GM12878 (cell line): ENCODE data around the gene KCNJ16. TPM values are rescaled to one million over a fixed set of nuclear protein-coding genes. Genes with fewer than 3 reads are reported as not detected.

Experiments used
- ATAC-seq: fragments of 200-7000 bp; cut with Tn5 transposase; 3 replicates; pipeline ENCODE4 v1.9.1; 2020; ENCODE audit warnings: mild to moderate bottlenecking, moderate library complexity
- BruUV-seq: library from RNA; stranded (reverse); fragments of 400-500 nt; replicated peaks from 2 replicates; lab custom pipeline; 2021; lab: Mats Ljungman, UMichigan
- CTCF ChIA-PET: fragments of 300-600 bp; sonication (Branson Sonifier 250); formaldehyde crosslinking; extraction: SDS; loops from one replicate; lab custom pipeline; 2021; ENCODE audit warnings: inconsistent platforms; lab: Yijun Ruan, JAX
- POLR2A ChIA-PET: fragments of 350-600 bp; formaldehyde crosslinking; extraction: SDS; loops from one replicate; lab custom pipeline; 2021; ENCODE audit warnings: inconsistent platforms; lab: Charles Lee
- RAD21 ChIA-PET: fragments of 300-600 bp; sonication (Branson Sonifier 250); formaldehyde crosslinking; loops from one replicate; lab custom pipeline; 2023; ENCODE audit warnings: antibody characterized with exemption; ENCODE audit not compliant: unreplicated experiment; lab: Charles Lee
- SMC1A ChIA-PET: fragments of 300-600 bp; sonication (Branson Sonifier 250); formaldehyde crosslinking; loops from one replicate; lab custom pipeline; 2023; ENCODE audit not compliant: unreplicated experiment, uncharacterized antibody; lab: Charles Lee
- DNase-seq: peaks from one replicate; pipeline ENCODE4 v3.0.0-alpha.2; 2011; ENCODE audit warnings: low read depth, low spot score
- FAIRE-seq: peaks from 3 replicates; lab custom pipeline; 2011; peaks lifted over from hg19 to GRCh38; lab: Jason Lieb, UNC
- H2AFZ ChIP-seq: 2 replicates; pipeline ENCODE4 v1.6.0; 2011; ENCODE audit warnings: low read depth, low read length, control low read depth; ENCODE audit not compliant: control insufficient read depth
- H3K27ac ChIP-seq: 2 replicates; pipeline ENCODE4 v1.5.1; 2011; ENCODE audit warnings: control low read depth; ENCODE audit not compliant: control insufficient read depth, insufficient read depth
- H3K27me3 ChIP-seq, 2 experiments: replicated peaks in 1 of 2; 2 replicates each; pipeline versions ENCODE4 v1.6.0 to v1.6.1; 2011; ENCODE audit warnings: low read length in 1 of 2; ENCODE audit not compliant: control insufficient read depth in 2 of 2, insufficient read depth in 2 of 2
- H3K36me3 ChIP-seq, 2 experiments: 2 replicates each; pipeline ENCODE4 v1.5.1; 2011; ENCODE audit warnings: low read length in 1 of 2; ENCODE audit not compliant: control insufficient read depth in 2 of 2, insufficient read depth in 2 of 2
- H3K4me1 ChIP-seq: 2 replicates; pipeline ENCODE4 v1.6.1; 2011; ENCODE audit warnings: mild to moderate bottlenecking, low read length, moderate library complexity, mixed read lengths; ENCODE audit not compliant: control insufficient read depth, insufficient read depth
- H3K4me2 ChIP-seq: 2 replicates; pipeline ENCODE4 v1.6.0; 2011; ENCODE audit warnings: control low read depth; ENCODE audit not compliant: control insufficient read depth, insufficient read depth
- H3K4me3 ChIP-seq: fragments of 200-600 bp; sonication (generic); 2 replicates; pipeline ENCODE4 v1.5.1; 2016
- H3K79me2 ChIP-seq: 2 replicates; pipeline ENCODE4 v1.6.0; 2011; ENCODE audit warnings: low read length; ENCODE audit not compliant: control insufficient read depth, insufficient read depth
- H3K9ac ChIP-seq: 2 replicates; pipeline ENCODE4 v1.8.0; 2011; ENCODE audit warnings: low read length, control low read depth, mixed read lengths; ENCODE audit not compliant: control insufficient read depth, insufficient read depth
- H3K9me3 ChIP-seq: replicated peaks from 3 replicates; pipeline ENCODE4 v1.5.1; 2011; ENCODE audit warnings: mild to moderate bottlenecking, low read length; ENCODE audit not compliant: control insufficient read depth, insufficient read depth
- H4K20me1 ChIP-seq: 2 replicates; pipeline ENCODE4 v1.6.0; 2011; ENCODE audit not compliant: control insufficient read depth, insufficient read depth
- ATF2 ChIP-seq: IDR thresholded peaks from 2 replicates; pipeline ENCODE4 v1.6.1; 2012; ENCODE audit warnings: low read length, inconsistent platforms
- ATF7 ChIP-seq: fragments of 450-650 bp; IDR thresholded peaks from 2 replicates; pipeline ENCODE4 v1.6.1; 2016; ENCODE audit warnings: low read depth, mild to moderate bottlenecking
- CBFB ChIP-seq: IDR thresholded peaks from 2 replicates; pipeline ENCODE4 v1.6.1; 2016; ENCODE audit warnings: antibody characterized with exemption, low read depth
- CHD1 ChIP-seq: IDR thresholded peaks from 2 replicates; pipeline ENCODE4 v1.6.1; 2012; ENCODE audit warnings: low read depth, low read length, improper control_type of control experiment
- CHD2 ChIP-seq: IDR thresholded peaks from 2 replicates; pipeline ENCODE4 v1.6.1; 2011; ENCODE audit warnings: low read depth, low read length, improper control_type of control experiment, borderline replicate concordance
- GATAD2B ChIP-seq: fragments of 450-650 bp; conservative IDR thresholded peaks from 2 replicates; pipeline ENCODE4 v1.6.1; 2017; ENCODE audit warnings: low read depth, mild to moderate bottlenecking, moderate library complexity
- IRF4 ChIP-seq: IDR thresholded peaks from 2 replicates; pipeline ENCODE4 v1.6.1; 2011; ENCODE audit warnings: low read depth, low read length
- MEF2B ChIP-seq: fragments of 450-650 bp; IDR thresholded peaks from 2 replicates; pipeline ENCODE4 v1.6.1; 2018; ENCODE audit warnings: mild to moderate bottlenecking, moderate library complexity; ENCODE audit not compliant: partially characterized antibody, poor library complexity, severe bottlenecking
- MTA2 ChIP-seq: fragments of 450-650 bp; IDR thresholded peaks from 2 replicates; pipeline ENCODE4 v1.6.1; 2016; ENCODE audit warnings: low read depth, mild to moderate bottlenecking, moderate library complexity
- MXI1 ChIP-seq: fragments of 150-350 bp; IDR thresholded peaks from 2 replicates; pipeline ENCODE4 v1.6.1; 2011; ENCODE audit warnings: low read depth, mild to moderate bottlenecking, inconsistent platforms, low read length, improper control_type of control experiment
- NRF1 ChIP-seq: conservative IDR thresholded peaks from 2 replicates; pipeline ENCODE4 v1.6.1; 2011; ENCODE audit warnings: mild to moderate bottlenecking, low read depth, low read length, improper control_type of control experiment
- PML ChIP-seq: IDR thresholded peaks from 2 replicates; pipeline ENCODE4 v1.6.1; 2012; ENCODE audit warnings: low read length, inconsistent platforms
- POLR2A ChIP-seq: IDR thresholded peaks from 2 replicates; pipeline ENCODE4 v1.6.1; 2011; ENCODE audit warnings: low read depth, mild to moderate bottlenecking, low read length
- SMC3 ChIP-seq: IDR thresholded peaks from 2 replicates; pipeline ENCODE4 v1.6.1; 2011; ENCODE audit warnings: low read length, improper control_type of control experiment, borderline replicate concordance
- SRF ChIP-seq, 2 experiments: IDR thresholded peaks; 2 replicates each; pipeline ENCODE4 v1.6.1; 2011; ENCODE audit warnings: low read depth in 2 of 2, low read length in 2 of 2, mild to moderate bottlenecking in 1 of 2, moderate library complexity in 1 of 2
- STAT1 ChIP-seq: fragments of 450-650 bp; conservative IDR thresholded peaks from 2 replicates; pipeline ENCODE4 v1.6.1; 2014; ENCODE audit warnings: antibody characterized with exemption, mild to moderate bottlenecking
- TBL1XR1 ChIP-seq: IDR thresholded peaks from 2 replicates; pipeline ENCODE4 v1.6.1; 2012; ENCODE audit warnings: low read depth, low read length, improper control_type of control experiment
- TCF12 ChIP-seq: IDR thresholded peaks from 2 replicates; pipeline ENCODE4 v1.6.1; 2011; ENCODE audit warnings: low read depth, mild to moderate bottlenecking, low read length
- YBX1 ChIP-seq: fragments of 450-650 bp; IDR thresholded peaks from 2 replicates; pipeline ENCODE4 v1.6.1; 2016; ENCODE audit warnings: antibody characterized with exemption
- ZNF24 ChIP-seq: fragments of 450-650 bp; IDR thresholded peaks from 2 replicates; pipeline ENCODE4 v1.6.1; 2017; ENCODE audit warnings: antibody characterized with exemption, mild to moderate bottlenecking
- WGBS: methylation state at CpG from one replicate; pipeline ENCODE4 v1.1.6; 2016; ENCODE audit warnings: low lambda C conversion rate; ENCODE audit not compliant: insufficient replicate concordance, insufficient coverage; ENCODE audit errors: missing lambda C conversion rate; 5-methylcytosine and 5-hydroxymethylcytosine counted together
- in situ Hi-C: fragments of 300-500 bp; cut with MboI; formaldehyde crosslinking; loops from 9 replicates; pipeline ENCODE4 v1.14.3; 2018; ENCODE audit warnings: mixed read lengths
- intact Hi-C: fragments of 100-400 bp; cut with micrococcal nuclease; formaldehyde crosslinking; loops from one replicate; pipeline ENCODE4 v1.14.2; 2022; ENCODE audit not compliant: unreplicated experiment
- polyA plus RNA-seq, 11 experiments: library from polyadenylated mRNA; depleted of rRNA in 4 of 11; unstranded in 6 of 11; stranded (reverse) in 5 of 11; fragments of >200 nt; fragmentation: Nextera tagmentation in 4 of 11; fragmentation: Illumina TruSeq in 1 of 11; extraction: Ambion mirVana in 4 of 11; extraction: Trizol in 1 of 11; gene quantifications; 1 replicate in 1 of 11; 2 replicates in 10 of 11; pipeline versions ENCODE4 v1.2.1 to v1.2.3, GENCODE V29; 2011 to 2016; ENCODE audit warnings: inconsistent platforms in 2 of 11, missing spikeins in 2 of 11, low read depth in 1 of 11
- total RNA-seq, 4 experiments: library from RNA; depleted of rRNA in 3 of 4; stranded (reverse); fragments of >200 nt in 3 of 4; fragmentation: Illumina TruSeq in 1 of 4; extraction: Trizol in 1 of 4; gene quantifications; 2 replicates each; pipeline versions ENCODE4 v1.2.1 to v1.2.3, GENCODE V29; 2013 to 2021
- TF ChIP-seq, protein P1 (sequence below): IDR thresholded peaks from 2 replicates; pipeline ENCODE4 v1.6.1; 2012; ENCODE audit warnings: low read depth, low read length, improper control_type of control experiment

KCNJ16 gene
- total and polyA plus RNA-seq, 10 of the 15 experiments (the other 5 are each of a cell fraction or from before 2014, with no cell fraction given) = 0.08 to 0.24 (median 0.20) TPM; not detected in 7

DNA sequence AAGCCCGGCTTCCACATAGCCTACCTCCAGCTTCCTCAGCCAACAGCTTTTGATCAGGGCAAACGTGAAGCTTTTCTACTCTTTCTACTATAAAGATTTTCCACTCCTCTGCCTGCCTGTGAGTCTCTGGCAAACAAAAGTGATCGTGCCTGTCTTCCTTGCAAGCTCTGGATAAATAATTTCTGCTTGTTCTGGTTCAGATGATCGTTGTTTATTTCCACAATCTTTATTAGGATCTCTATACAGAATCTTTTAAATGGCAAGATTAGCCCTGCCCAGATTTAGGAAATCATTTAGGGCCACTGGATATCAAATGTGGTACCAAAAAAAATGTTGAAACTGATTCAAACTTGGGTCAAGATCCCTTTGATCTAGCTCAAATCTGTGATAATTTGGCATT is 20.4 kb downstream of the KCNJ16 start:
- H3K27me3 ChIP-seq = no peaks in the 10 kb centered on the region
- POLR2A ChIA-PET = interaction anchor here (0.6 kb wide), 1 partner anchor 1161 kb away, joined by 4 read pairs; no protein-coding TSS in a partner anchor
- TF ChIP-seq, protein P1, sequence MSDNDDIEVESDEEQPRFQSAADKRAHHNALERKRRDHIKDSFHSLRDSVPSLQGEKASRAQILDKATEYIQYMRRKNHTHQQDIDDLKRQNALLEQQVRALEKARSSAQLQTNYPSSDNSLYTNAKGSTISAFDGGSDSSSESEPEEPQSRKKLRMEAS = no peak
- TF ChIP-seq MTA2 (no peak), CHD2 (no peak), SRF (IDR thresholded peaks at IDR 0.05; ENCODE audit: low read depth in 2 of 2, low read length in 2 of 2) (no peak), TBL1XR1 (no peak), CBFB (no peak), MXI1 (no peak), POLR2A (no peak)
- intact Hi-C loops = loop anchor here (10.0 kb wide), 1 partner anchor 59 kb away; no protein-coding TSS in a partner anchor
- DNase-seq (no peak), ATAC-seq (no peak), FAIRE-seq (no peak)
- no peaks in the 10 kb centered on the region for H3K79me2 ChIP-seq
- no peaks in the 10 kb centered on the region for H3K9me3 ChIP-seq
- H3K4me3 ChIP-seq = no peak overlapping the region
- no peak overlapping the region for H2AFZ ChIP-seq
- in situ Hi-C loops = no loop called here
- no peaks in the 10 kb centered on the region for H4K20me1 ChIP-seq
- H3K36me3 ChIP-seq = no peaks in the 10 kb centered on the region
- no peak overlapping the region for H3K27ac ChIP-seq
- no peak overlapping the region for H3K9ac ChIP-seq
- BruUV-seq = no TSS peak
- no peak overlapping the region for H3K4me2 ChIP-seq
- SMC1A ChIA-PET = interaction anchor here (0.7 to 1.3 kb wide), 3 partner anchors 11 to 57 kb away, joined by 3 read pairs; no protein-coding TSS in a partner anchor
- H3K4me1 ChIP-seq = no peaks in the 10 kb centered on the region
- RAD21 ChIA-PET = no interaction called here
- WGBS = 13% methylated on average over 4 of the region's 4 CpGs
- CTCF ChIA-PET = interaction anchor here (1.1 to 1.4 kb wide), 2 partner anchors 10 to 48 kb away, joined by 3 read pairs; no protein-coding TSS in a partner anchor

GRCh38 chr17:70096861-70097260 is 21.8 kb downstream of the KCNJ16 start:
- Histone ChIP-seq H4K20me1 (no peaks in the 10 kb centered on the region), H3K36me3 (no peaks in the 10 kb centered on the region), H2AFZ (no peak overlapping the region), H3K4me3 (no peak overlapping the region), H3K79me2 (no peaks in the 10 kb centered on the region), H3K9me3 (no peaks in the 10 kb centered on the region), H3K4me1 (no peaks in the 10 kb centered on the region), H3K27me3 (no peaks in the 10 kb centered on the region), H3K27ac (no peak overlapping the region), H3K4me2 (no peak overlapping the region), H3K9ac (no peak overlapping the region)
- ATAC-seq (no peak), FAIRE-seq (no peak), DNase-seq (no peak)
- intact Hi-C loops (loop anchor here (10.0 kb wide), 1 partner anchor 58 kb away; no protein-coding TSS in a partner anchor), in situ Hi-C loops (no loop called here)
- no TSS peak for BruUV-seq
- WGBS = 3% methylated on average over 8 of the region's 8 CpGs
- CTCF ChIA-PET = no interaction called here
- SMC1A ChIA-PET = no interaction called here
- RAD21 ChIA-PET = no interaction called here
- POLR2A ChIA-PET = no interaction called here
- no peak for TF ChIP-seq MEF2B
- TF ChIP-seq IRF4 = no peak
- TF ChIP-seq GATAD2B = no peak
- no peak for TF ChIP-seq YBX1
- no peak for TF ChIP-seq SMC3
- TF ChIP-seq ATF7 = no peak
- TF ChIP-seq CHD1 = no peak
- TF ChIP-seq ATF2 = no peak
- no peak for TF ChIP-seq PML
- no peak for TF ChIP-seq NRF1
- no peak for TF ChIP-seq TCF12
- TF ChIP-seq STAT1 = no peak
- TF ChIP-seq ZNF24 = no peak
